ENCODE data around the gene C15orf40. TPM values are rescaled to one million over a fixed set of nuclear protein-coding genes. Genes with fewer than 3 reads are reported as not detected.

C15orf40 gene
- total RNA-seq, 4 donors from 2014 or later = 18.7 to 37.2 (median 22.9) TPM

- Histone ChIP-seq H3K36me3 (no peaks in the 10 kb centered on the region), H3K4me3 (no peak overlapping the region), H3K27me3 (no peaks in the 10 kb centered on the region), H3K27ac (no peak overlapping the region), H3K9me3 (no peaks in the 10 kb centered on the region), H3K4me1 (peaks cover 14% of the 10 kb centered on the region)
- WGBS = 80% methylated on average over 1 of the region's 1 CpG
- DNase-seq (ENCODE audit: low spot score in 2 of 2) = no peak
- TF ChIP-seq CTCF (IDR thresholded peaks at IDR 0.05) (no peak), POLR2A (IDR thresholded peaks at IDR 0.05) (no peak), POLR2AphosphoS5 (IDR thresholded peaks at IDR 0.05) (no peak), EP300 (IDR thresholded peaks at IDR 0.05) (no peak)
Observed at GRCh38 chr15:82958638-82959037, 52.8 kb downstream of the C15orf40 start.

GRCh38 chr15:82952158-82953081 is 59.0 kb downstream of the C15orf40 start, which contains the start of gene HOMER2:
TSS of gene HOMER2 (minus strand) at chr15:82952720. CDS start at chr15:82952535, 185 bp downstream.
- peaks cover 10% of the 10 kb centered on the region for H3K27me3 ChIP-seq
- H3K4me1 ChIP-seq = peaks cover 10% of the 10 kb centered on the region
- DNase-seq (ENCODE audit: low spot score in 2 of 2) = no peak
- no peaks in the 10 kb centered on the region for H3K9me3 ChIP-seq
- TF ChIP-seq EP300 (IDR thresholded peaks at IDR 0.05) = no peak
- no peak for TF ChIP-seq POLR2AphosphoS5 (IDR thresholded peaks at IDR 0.05)
- TF ChIP-seq CTCF (IDR thresholded peaks at IDR 0.05) = no peak
- no peak for TF ChIP-seq POLR2A (IDR thresholded peaks at IDR 0.05)
- peak within 1 kb of the TSS; percentile 77 for H3K4me3 ChIP-seq
- no peaks in the 10 kb centered on the region for H3K36me3 ChIP-seq
- H3K27ac ChIP-seq = peak within 1 kb of the TSS; percentile 82
- 9% methylated on average over 9 of the region's 119 CpGs for WGBS

GRCh38 chr15:82951472-82952157 is 59.8 kb downstream of the C15orf40 start:
- 38% methylated on average over 13 of the region's 13 CpGs for WGBS
- TF ChIP-seq POLR2AphosphoS5 (IDR thresholded peaks at IDR 0.05) = no peak
- TF ChIP-seq EP300 (IDR thresholded peaks at IDR 0.05) = no peak
- TF ChIP-seq CTCF (IDR thresholded peaks at IDR 0.05) = no peak
- TF ChIP-seq POLR2A (IDR thresholded peaks at IDR 0.05) = no peak
- no peaks in the 10 kb centered on the region for H3K9me3 ChIP-seq
- peak overlapping the region; percentile 77 for H3K4me3 ChIP-seq
- no peak for DNase-seq (ENCODE audit: low spot score in 2 of 2)
- H3K27me3 ChIP-seq = peaks cover 10% of the 10 kb centered on the region
- H3K4me1 ChIP-seq = peaks cover 10% of the 10 kb centered on the region
- peak overlapping the region; percentile 82 for H3K27ac ChIP-seq
- H3K36me3 ChIP-seq = no peaks in the 10 kb centered on the region

GRCh38 chr15:82950746-82951370 is 60.6 kb downstream of the C15orf40 start:
- TF ChIP-seq CTCF (IDR thresholded peaks at IDR 0.05) (no peak), POLR2A (IDR thresholded peaks at IDR 0.05) (no peak)
- Histone ChIP-seq H3K36me3 (no peaks in the 10 kb centered on the region), H3K27me3 (peaks cover 10% of the 10 kb centered on the region), H3K9me3 (no peaks in the 10 kb centered on the region), H3K4me3 (peak overlapping the region; percentile 77), H3K4me1 (peaks cover 10% of the 10 kb centered on the region), H3K27ac (peak overlapping the region; percentile 82)
- 75% methylated on average over 6 of the region's 6 CpGs for WGBS
- DNase-seq (ENCODE audit: low spot score in 2 of 2) = no peak
